HCT116 (cell line): ENCODE data around the gene CNTF. TPM values are rescaled to one million over a fixed set of nuclear protein-coding genes. Genes with fewer than 3 reads are reported as not detected.

Experiments
- ATAC-seq: fragments of 200-7000 bp; cut with Tn5 transposase; 2 replicates; pipeline ENCODE4 v1.9.1; 2020; ENCODE audit warnings: mild to moderate bottlenecking, moderate library complexity
- BruUV-seq: library from RNA; stranded (reverse); fragments of 400-500 nt; replicated peaks from 2 replicates; lab custom pipeline; 2021; lab: Mats Ljungman, UMichigan
- CTCF ChIA-PET: fragments of 300-600 bp; sonication (Branson Sonifier 250); formaldehyde crosslinking; loops from one replicate; lab custom pipeline; 2021; ENCODE audit warnings: antibody characterized with exemption; lab: Charles Lee
- POLR2A ChIA-PET: fragments of 300-600, 350-600 bp; sonication (Branson Sonifier 250); formaldehyde crosslinking; loops from one replicate; lab custom pipeline; 2021; ENCODE audit warnings: antibody characterized with exemption; lab: Charles Lee
- RAD21 ChIA-PET, 2 experiments: fragments of 300-600 bp; sonication (Branson Sonifier 250); formaldehyde crosslinking; loops; one replicate each; lab custom pipeline; 2023; ENCODE audit warnings: low total read pairs in 2 of 2; ENCODE audit not compliant: uncharacterized antibody in 2 of 2, unreplicated experiment in 2 of 2, low non-redundant PET in 1 of 2; lab: Charles Lee
- DNase-seq: peaks from one replicate; pipeline ENCODE4 v3.0.0-alpha.2; 2010; ENCODE audit warnings: low read depth, low spot score
- H2AFZ ChIP-seq: fragments of 200-600 bp; shearing (Covaris generic), sonication (generic); 2 replicates; pipeline ENCODE4 v1.6.1; 2017; ENCODE audit warnings: low read depth, mixed run types, mixed read lengths, antibody characterized with exemption, low read length; ENCODE audit not compliant: poor library complexity, severe bottlenecking
- H3K27ac ChIP-seq: 2 replicates; pipeline ENCODE4 v1.5.1; 2012; ENCODE audit warnings: low read depth, low read length
- H3K27me3 ChIP-seq: fragments of 200-600 bp; sonication (generic); 2 replicates; pipeline ENCODE4 v1.6.1; 2016; ENCODE audit warnings: mixed run types, low read length, mixed read lengths; ENCODE audit not compliant: insufficient read depth
- H3K36me3 ChIP-seq, 2 experiments: fragments of 200-500 bp in 1 of 2; fragments of 200-600 bp in 1 of 2; sonication (Bioruptor generic) in 1 of 2; sonication (generic) in 1 of 2; 2 replicates each; pipeline versions ENCODE4 v1.5.1 to v1.6.1; 2014 to 2016; ENCODE audit warnings: low read length in 2 of 2, inconsistent platforms in 1 of 2, mixed read lengths in 1 of 2, mixed run types in 1 of 2; ENCODE audit not compliant: insufficient read depth in 2 of 2, control insufficient read depth in 1 of 2
- H3K4me1 ChIP-seq, 2 experiments: fragments of 200-600 bp in 1 of 2; sonication (generic) in 1 of 2; 2 replicates each; pipeline versions ENCODE4 v1.5.1 to v1.6.1; 2012 to 2017; ENCODE audit warnings: low read length in 2 of 2, inconsistent platforms in 1 of 2, mild to moderate bottlenecking in 1 of 2, mixed read lengths in 1 of 2, mixed run types in 1 of 2, moderate library complexity in 1 of 2; ENCODE audit not compliant: insufficient read depth in 2 of 2, control insufficient read depth in 1 of 2
- H3K4me2 ChIP-seq: fragments of 200-600 bp; sonication (generic); 2 replicates; pipeline ENCODE4 v1.6.1; 2017; ENCODE audit warnings: mixed run types, low read length, mixed read lengths
- H3K4me3 ChIP-seq, 2 experiments: fragments of 200-600 bp in 1 of 2; sonication (generic) in 1 of 2; replicated peaks in 1 of 2; 2 replicates each; pipeline ENCODE4 v1.5.1; 2011 to 2016; ENCODE audit warnings: low read length in 2 of 2, control low read depth in 1 of 2, low read depth in 1 of 2, mild to moderate bottlenecking in 1 of 2, mixed read lengths in 1 of 2, mixed run types in 1 of 2
- H3K79me2 ChIP-seq: fragments of 200-600 bp; sonication (generic); 2 replicates; pipeline ENCODE4 v1.6.1; 2017; ENCODE audit warnings: mild to moderate bottlenecking, mixed run types, low read length, moderate library complexity, mixed read lengths; ENCODE audit not compliant: insufficient read depth
- H3K9ac ChIP-seq: fragments of 200-600 bp; sonication (generic); 2 replicates; pipeline ENCODE4 v1.6.1; 2016; ENCODE audit warnings: low read length, mixed read lengths
- H3K9me2 ChIP-seq: fragments of 200-600 bp; sonication (generic), shearing (Covaris generic); 2 replicates; pipeline ENCODE4 v1.6.1; 2017; ENCODE audit warnings: mixed run types, mild to moderate bottlenecking, moderate library complexity; ENCODE audit not compliant: insufficient read depth
- H3K9me3 ChIP-seq, 2 experiments: fragments of 200-500 bp in 1 of 2; fragments of 200-600 bp in 1 of 2; sonication (Bioruptor generic) in 1 of 2; sonication (generic) in 1 of 2; 2 replicates each; pipeline ENCODE4 v1.6.1; 2014 to 2017; ENCODE audit warnings: low read length in 2 of 2, mixed read lengths in 2 of 2, inconsistent platforms in 1 of 2, low read depth in 1 of 2, mild to moderate bottlenecking in 1 of 2, mixed run types in 1 of 2, moderate library complexity in 1 of 2; ENCODE audit not compliant: control insufficient read depth in 1 of 2, insufficient read depth in 1 of 2
- H4K20me1 ChIP-seq: fragments of 200-600 bp; sonication (generic), shearing (Covaris generic); 2 replicates; pipeline ENCODE4 v1.6.1; 2017; ENCODE audit warnings: mixed run types, mild to moderate bottlenecking, moderate library complexity; ENCODE audit not compliant: insufficient read depth
- ATF3 ChIP-seq: IDR thresholded peaks from 2 replicates; pipeline ENCODE4 v1.6.1; 2012
- CBX3 ChIP-seq: IDR thresholded peaks from 2 replicates; pipeline ENCODE4 v1.6.1; 2012; ENCODE audit warnings: low read depth
- ELF1 ChIP-seq: IDR thresholded peaks from 2 replicates; pipeline ENCODE4 v1.6.1; 2012; ENCODE audit warnings: low read depth, borderline replicate concordance
- EZH2phosphoT487 ChIP-seq: fragments of 200-600 bp; IDR thresholded peaks from 2 replicates; pipeline ENCODE4 v1.6.1; 2018; ENCODE audit warnings: antibody characterized with exemption, borderline replicate concordance
- FOSL1 ChIP-seq: IDR thresholded peaks from 2 replicates; pipeline ENCODE4 v1.6.1; 2012; ENCODE audit warnings: low read depth
- MAX ChIP-seq: IDR thresholded peaks from 2 replicates; pipeline ENCODE4 v1.6.1; 2012
- POLR2AphosphoS5 ChIP-seq: IDR thresholded peaks from 2 replicates; pipeline ENCODE4 v1.6.1; 2011; ENCODE audit warnings: mild to moderate bottlenecking, low read depth, low read length, moderate library complexity
- REST ChIP-seq: IDR thresholded peaks from 2 replicates; pipeline ENCODE4 v1.6.1; 2012; ENCODE audit warnings: low read depth
- SRF ChIP-seq: IDR thresholded peaks from 2 replicates; pipeline ENCODE4 v1.6.1; 2012; ENCODE audit warnings: low read depth
- TCF7L2 ChIP-seq: IDR thresholded peaks from 2 replicates; pipeline ENCODE4 v1.7.0; 2011; ENCODE audit warnings: borderline replicate concordance, inconsistent platforms; ENCODE audit not compliant: insufficient read depth, insufficient read length; ENCODE audit errors: extremely low read depth
- intact Hi-C: fragments of 100-400 bp; cut with micrococcal nuclease; formaldehyde crosslinking; loops from 2 replicates; pipeline ENCODE4 v1.10.0; 2022
- total RNA-seq: library from RNA; stranded (reverse); gene quantifications from one replicate; pipeline ENCODE4 v1.2.1, GENCODE V29; 2021; ENCODE audit not compliant: unreplicated experiment

CNTF gene
- total RNA-seq, 1 experiment from 2014 or later, result 2.3 TPM

- Histone ChIP-seq H3K4me3 (no peak overlapping the region), H3K9me3 (no peaks in the 10 kb centered on the region), H3K36me3 (peaks cover 64 to 76% of the 10 kb centered on the region in 2 experiments), H2AFZ (no peak overlapping the region), H3K4me2 (no peak overlapping the region), H3K9me2 (no peaks in the 10 kb centered on the region), H3K4me1 (no peaks in the 10 kb centered on the region), H3K27me3 (no peaks in the 10 kb centered on the region), H3K27ac (no peak overlapping the region), H3K9ac (no peak overlapping the region), H3K79me2 (peaks cover 20% of the 10 kb centered on the region), H4K20me1 (peaks cover 3% of the 10 kb centered on the region; the same call in 1 of the 2 replicates)
- BruUV-seq, result no TSS peak
- TF ChIP-seq CBX3, result no peak
- no peak for TF ChIP-seq SRF
- no peak for TF ChIP-seq FOSL1
- no peak for TF ChIP-seq MAX
- POLR2A ChIA-PET, result no interaction called here
- CTCF ChIA-PET, result no interaction called here
- ATAC-seq, result no peak
- RAD21 ChIA-PET, result no interaction called here
- no peak for DNase-seq
- intact Hi-C loops, result loop anchor here (5.0 kb wide), 1 partner anchor 33 kb away; no protein-coding TSS in a partner anchor
Measured at GRCh38 chr11:58615559-58615958, 6.9 kb upstream of the CNTF start.

GRCh38 chr11:58616594-58616993 lies 5.9 kb upstream of the CNTF start:
- Histone ChIP-seq H4K20me1 (peaks cover 2% of the 10 kb centered on the region; the same call in 1 of the 2 replicates), H3K9ac (no peak overlapping the region), H2AFZ (no peak overlapping the region), H3K27me3 (no peaks in the 10 kb centered on the region), H3K27ac (no peak overlapping the region), H3K9me2 (no peaks in the 10 kb centered on the region), H3K36me3 (peaks cover 58 to 68% of the 10 kb centered on the region in 2 experiments)
- ChIA-PET POLR2A (no interaction called here), CTCF (no interaction called here)
- no peak for DNase-seq
- intact Hi-C loops, result loop anchor here (5.0 kb wide), 1 partner anchor 34 kb away; no protein-coding TSS in a partner anchor
- TF ChIP-seq ELF1 (no peak), REST (no peak), SRF (no peak), FOSL1 (no peak), ATF3 (no peak), MAX (no peak), EZH2phosphoT487 (no peak), POLR2AphosphoS5 (no peak), TCF7L2 (no peak)
- TF ChIP-seq, all 23 proteins: peak for 0
- Histone ChIP-seq H3K79me2 (peaks cover 10% of the 10 kb centered on the region), H3K9me3 (no peaks in the 10 kb centered on the region), H3K4me1 (no peaks in the 10 kb centered on the region), H3K4me2 (no peak overlapping the region), H3K4me3 (no peak overlapping the region)
- ATAC-seq, result no peak
- no TSS peak for BruUV-seq
- RAD21 ChIA-PET, result no interaction called here
